ENCODE results near the gene PAX5. TPM values are rescaled to one million over a fixed set of nuclear protein-coding genes. Genes with fewer than 3 reads are reported as not detected.

PAX5 gene
- total and polyA plus RNA-seq, 2 donors (not counting 1 experiment from before 2014, with no cell fraction given), result 196 to 275 TPM

GRCh38 chr9:37038943-37039464, 4.9 kb upstream of the PAX5 start:
- DNase-seq, result peak; percentile 52
- H3K9ac ChIP-seq (ENCODE audit: low read length), result peak overlapping the region; percentile 98
- no peaks in the 10 kb centered on the region for H3K36me3 ChIP-seq (replicated peaks in 1 of 2; ENCODE audit: control extremely low read depth in 1 of 2, control insufficient read depth in 1 of 2, extremely low read depth in 1 of 2, insufficient read depth in 2 of 2, low read length in 1 of 2)
- no peaks in the 10 kb centered on the region for H4K20me1 ChIP-seq (ENCODE audit: control insufficient read depth, insufficient read depth, low read length, poor library complexity, severe bottlenecking)
- 18% methylated on average over 5 of the region's 14 CpGs for WGBS (ENCODE audit: insufficient coverage)
- peaks cover 39 to 53% of the 10 kb centered on the region in 2 donors for H3K4me1 ChIP-seq (ENCODE audit: control insufficient read depth in 2 of 2, insufficient read depth in 2 of 2, low read length in 2 of 2)
- CTCF ChIA-PET, result interaction anchor here (0.9 to 4.9 kb wide), 6 partner anchors 12 to 289 kb away, joined by 3 to 50 read pairs (median 6); no protein-coding TSS in a partner anchor
- no peaks in the 10 kb centered on the region for H3K27me3 ChIP-seq (replicated peaks in 1 of 4; ENCODE audit: control extremely low read depth in 1 of 4, control insufficient read depth in 3 of 4, insufficient read depth in 4 of 4, low read length in 3 of 4)
- Mint-ChIP-seq H3K9me3 (ENCODE audit: insufficient read depth) (no peaks in the 10 kb centered on the region), H3K4me1 (peaks cover 50% of the 10 kb centered on the region), H3K4me3 (peak overlapping the region; percentile 72), H3K27ac (peak overlapping the region; percentile 91), H3K27me3 (no peaks in the 10 kb centered on the region)
- POLR2A ChIA-PET, result interaction anchor here (1.0 to 4.4 kb wide), 3 partner anchors 11 to 82 kb away, joined by 3 to 40 read pairs (median 19); partner anchors contain the start of gene ZCCHC7
- H3K4me3 ChIP-seq (ENCODE audit: control extremely low read depth in 1 of 5, extremely low read depth in 1 of 5, insufficient read depth in 1 of 5, low read depth in 2 of 5, low read length in 4 of 5), result peak overlapping the region in 2 of 5 experiments; percentile 12 to 95
- intact Hi-C loops (cut with micrococcal nuclease), result loop anchor here (5.0 kb wide), 1 partner anchor 108 kb away; no protein-coding TSS in a partner anchor
- H3K79me2 ChIP-seq (ENCODE audit: control insufficient read depth, insufficient read depth, low read length), result peaks cover 55% of the 10 kb centered on the region
- TF ChIP-seq, protein P1, sequence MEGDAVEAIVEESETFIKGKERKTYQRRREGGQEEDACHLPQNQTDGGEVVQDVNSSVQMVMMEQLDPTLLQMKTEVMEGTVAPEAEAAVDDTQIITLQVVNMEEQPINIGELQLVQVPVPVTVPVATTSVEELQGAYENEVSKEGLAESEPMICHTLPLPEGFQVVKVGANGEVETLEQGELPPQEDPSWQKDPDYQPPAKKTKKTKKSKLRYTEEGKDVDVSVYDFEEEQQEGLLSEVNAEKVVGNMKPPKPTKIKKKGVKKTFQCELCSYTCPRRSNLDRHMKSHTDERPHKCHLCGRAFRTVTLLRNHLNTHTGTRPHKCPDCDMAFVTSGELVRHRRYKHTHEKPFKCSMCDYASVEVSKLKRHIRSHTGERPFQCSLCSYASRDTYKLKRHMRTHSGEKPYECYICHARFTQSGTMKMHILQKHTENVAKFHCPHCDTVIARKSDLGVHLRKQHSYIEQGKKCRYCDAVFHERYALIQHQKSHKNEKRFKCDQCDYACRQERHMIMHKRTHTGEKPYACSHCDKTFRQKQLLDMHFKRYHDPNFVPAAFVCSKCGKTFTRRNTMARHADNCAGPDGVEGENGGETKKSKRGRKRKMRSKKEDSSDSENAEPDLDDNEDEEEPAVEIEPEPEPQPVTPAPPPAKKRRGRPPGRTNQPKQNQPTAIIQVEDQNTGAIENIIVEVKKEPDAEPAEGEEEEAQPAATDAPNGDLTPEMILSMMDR (IDR thresholded peaks at IDR 0.05), result no peak
- TF ChIP-seq EZH2 (IDR thresholded peaks at IDR 0.05; ENCODE audit: borderline replicate concordance, insufficient read depth, low read depth, low read length, poor library complexity, severe bottlenecking), result no peak
- ATAC-seq (ENCODE audit: low read depth), result no peak
- peak overlapping the region; percentile 83 for H2AFZ ChIP-seq (ENCODE audit: insufficient read depth, low read depth, low read length, poor library complexity, severe bottlenecking)
- H3K27ac ChIP-seq (ENCODE audit: low read length in 2 of 2), result peak overlapping the region; percentile 56 to 100
- H3K4me2 ChIP-seq (replicated peaks; ENCODE audit: low read depth, low read length, poor library complexity, severe bottlenecking), result peak overlapping the region; percentile 88
- peaks cover 0 to 4% (median 0%) of the 10 kb centered on the region in 3 donors for H3K9me3 ChIP-seq (ENCODE audit: control extremely low read depth in 1 of 3, control insufficient read depth in 2 of 3, insufficient read depth in 1 of 3, low read length in 2 of 3)

Measured in B cell (primary cell).